Measurements from ENCODE around the gene ZDHHC20. TPM values are rescaled to one million over a fixed set of nuclear protein-coding genes. Genes with fewer than 3 reads are reported as not detected.
"Not testable (repeated sequence)": the region's sequence is repeated elsewhere in the genome, so short reads cannot be mapped to it uniquely, and the experiment has no call there.

Gene ZDHHC20
- total RNA-seq, 1 experiment from 2014 or later: 128 TPM

DNA sequence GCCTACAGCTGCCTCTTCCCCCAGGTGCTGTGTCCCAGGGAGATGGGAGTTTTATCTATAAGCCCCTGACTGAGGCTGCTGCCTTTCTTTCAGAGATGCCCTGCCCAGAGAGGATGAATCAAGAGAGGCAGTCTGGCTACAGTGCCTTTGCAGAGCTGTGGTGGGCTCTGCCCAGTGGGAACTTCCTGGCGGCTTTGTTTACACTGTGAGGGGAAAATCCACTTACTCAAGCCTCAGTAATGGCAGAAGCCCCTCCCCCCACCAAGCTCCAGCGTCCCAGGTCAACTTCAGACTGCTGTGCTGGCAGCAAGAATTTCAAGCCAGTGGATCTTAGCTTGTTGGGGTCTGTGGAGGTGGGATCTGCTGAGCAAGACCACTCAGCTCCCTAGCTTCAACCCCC, 48.6 kb downstream of the ZDHHC20 start:
- not testable (repeated sequence) for DNase-seq, H3K27ac ChIP-seq, H3K4me3 ChIP-seq, H3K4me1 ChIP-seq, H3K27me3 ChIP-seq
- peaks cover 64% of the 10 kb centered on the region for H3K36me3 ChIP-seq
- peaks cover 11% of the 10 kb centered on the region for H3K9me3 ChIP-seq (replicated peaks)

GRCh38 chr13:21405309-21405708, 53.8 kb downstream of the ZDHHC20 start:
- Histone ChIP-seq H3K27me3 (no peaks in the 10 kb centered on the region), H3K4me1 (no peaks in the 10 kb centered on the region), H3K27ac (no peak overlapping the region), H3K9me3 (replicated peaks) (peaks cover 11% of the 10 kb centered on the region), H3K36me3 (peaks cover 52% of the 10 kb centered on the region), H3K4me3 (no peak overlapping the region)
- DNase-seq: no peak

- Histone ChIP-seq H3K4me3 (no peak overlapping the region), H3K27me3 (no peaks in the 10 kb centered on the region), H3K36me3 (peaks cover 42% of the 10 kb centered on the region), H3K9me3 (replicated peaks) (peaks cover 6% of the 10 kb centered on the region; the same call in 1 of the 2 replicates), H3K4me1 (no peaks in the 10 kb centered on the region), H3K27ac (no peak overlapping the region)
- no peak for DNase-seq
These were observed 56.4 kb downstream of the ZDHHC20 start for GRCh38 chr13:21402586-21403307.

DNA sequence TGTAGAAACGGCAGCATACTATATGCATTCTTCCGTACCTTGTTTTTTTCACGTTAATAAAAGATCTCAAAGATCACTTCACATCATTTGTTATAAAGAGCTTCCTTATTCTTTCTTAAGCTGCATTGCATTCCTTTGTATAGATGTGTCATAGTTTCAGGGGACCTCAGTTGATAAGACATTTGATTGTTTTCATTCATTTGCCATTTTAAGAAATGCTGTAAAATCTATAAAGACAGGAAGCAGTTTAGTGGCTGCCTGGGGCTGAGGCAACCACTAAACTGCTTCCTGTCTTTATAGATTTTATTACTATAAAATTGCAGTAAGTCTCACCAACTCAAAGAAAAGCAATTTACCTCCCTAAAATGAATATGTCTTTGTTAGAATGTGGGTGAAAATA, 59.4 kb downstream of the ZDHHC20 start:
- Histone ChIP-seq H3K36me3 (peaks cover 31% of the 10 kb centered on the region), H3K27ac (no peak overlapping the region), H3K27me3 (no peaks in the 10 kb centered on the region), H3K9me3 (replicated peaks) (no peaks in the 10 kb centered on the region), H3K4me1 (no peaks in the 10 kb centered on the region), H3K4me3 (no peak overlapping the region)
- no peak for DNase-seq

- no peak for DNase-seq
- peaks cover 33% of the 10 kb centered on the region for H3K36me3 ChIP-seq
- H3K27ac ChIP-seq: no peak overlapping the region
- H3K4me1 ChIP-seq: no peaks in the 10 kb centered on the region
- H3K4me3 ChIP-seq: no peak overlapping the region
- no peaks in the 10 kb centered on the region for H3K9me3 ChIP-seq (replicated peaks)
- H3K27me3 ChIP-seq: no peaks in the 10 kb centered on the region
These were observed 63.1 kb downstream of the ZDHHC20 start for GRCh38 chr13:21395953-21396352.

GRCh38 chr13:21389124-21389523, 70.0 kb downstream of the ZDHHC20 start:
- no peak overlapping the region for H3K4me3 ChIP-seq
- no peak overlapping the region for H3K27ac ChIP-seq
- no peaks in the 10 kb centered on the region for H3K4me1 ChIP-seq
- peaks cover 50% of the 10 kb centered on the region for H3K36me3 ChIP-seq
- DNase-seq: no peak
- H3K27me3 ChIP-seq: no peaks in the 10 kb centered on the region
- H3K9me3 ChIP-seq (replicated peaks): no peaks in the 10 kb centered on the region

GRCh38 chr13:21385710-21386109, 73.4 kb downstream of the ZDHHC20 start:
- Histone ChIP-seq H3K27me3 (no peaks in the 10 kb centered on the region), H3K36me3 (peaks cover 53% of the 10 kb centered on the region), H3K4me3 (no peak overlapping the region), H3K27ac (no peak overlapping the region), H3K4me1 (no peaks in the 10 kb centered on the region), H3K9me3 (replicated peaks) (no peaks in the 10 kb centered on the region)
- no peak for DNase-seq

- no peak for DNase-seq
- no peak overlapping the region for H3K4me3 ChIP-seq
- H3K36me3 ChIP-seq: peaks cover 61% of the 10 kb centered on the region
- H3K27me3 ChIP-seq: no peaks in the 10 kb centered on the region
- no peak overlapping the region for H3K27ac ChIP-seq
- H3K4me1 ChIP-seq: no peaks in the 10 kb centered on the region
- H3K9me3 ChIP-seq (replicated peaks): no peaks in the 10 kb centered on the region
These were observed 76.0 kb downstream of the ZDHHC20 start for GRCh38 chr13:21383090-21383489.

DNA sequence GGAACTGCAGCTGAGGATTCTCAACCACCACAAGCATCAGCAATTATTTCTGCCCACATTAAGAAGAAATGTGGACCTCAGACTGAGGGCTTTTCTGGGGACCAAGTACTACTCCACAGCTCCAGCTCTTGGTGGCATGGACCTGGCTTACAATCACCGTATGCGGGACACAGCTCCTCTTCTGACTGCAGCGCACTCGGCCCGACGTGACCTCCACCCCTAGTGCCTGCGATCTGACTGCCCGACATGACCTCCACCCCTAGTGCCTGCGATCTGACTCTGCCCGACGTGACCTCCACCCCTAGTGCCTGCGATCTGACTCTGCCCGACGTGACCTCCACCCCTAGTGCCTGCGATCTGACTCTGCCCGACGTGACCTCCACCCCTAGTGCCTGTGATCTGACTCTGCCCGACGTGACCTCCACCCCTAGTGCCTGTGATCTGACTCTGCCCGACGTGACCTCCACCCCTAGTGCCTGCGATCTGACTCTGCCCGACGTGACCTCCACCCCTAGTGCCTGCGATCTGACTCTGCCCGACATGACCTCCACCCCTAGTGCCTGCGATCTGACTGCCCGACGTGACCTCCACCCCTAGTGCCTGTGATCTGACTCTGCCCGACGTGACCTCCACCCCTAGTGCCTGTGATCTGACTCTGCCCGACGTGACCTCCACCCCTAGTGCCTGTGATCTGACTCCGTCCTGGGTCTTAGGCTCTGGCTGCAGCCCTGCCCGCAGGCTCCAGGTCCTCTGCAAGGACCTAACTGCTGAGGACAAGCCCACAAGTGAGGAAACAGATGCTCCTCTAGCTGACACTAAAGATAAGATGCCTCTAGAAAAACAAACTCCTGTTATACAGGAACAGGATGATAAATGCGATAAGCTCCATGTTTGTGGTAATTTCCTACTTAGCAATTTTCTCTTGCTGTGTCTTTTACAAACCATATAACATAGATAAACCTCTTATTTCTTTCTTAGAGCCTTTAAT, 81.8 kb downstream of the ZDHHC20 start:
- H3K4me1 ChIP-seq; H3K27me3 ChIP-seq; DNase-seq; H3K9me3 ChIP-seq (replicated peaks); H3K4me3 ChIP-seq; H3K27ac ChIP-seq: not testable (repeated sequence)
- H3K36me3 ChIP-seq: peaks cover 60% of the 10 kb centered on the region

DNA sequence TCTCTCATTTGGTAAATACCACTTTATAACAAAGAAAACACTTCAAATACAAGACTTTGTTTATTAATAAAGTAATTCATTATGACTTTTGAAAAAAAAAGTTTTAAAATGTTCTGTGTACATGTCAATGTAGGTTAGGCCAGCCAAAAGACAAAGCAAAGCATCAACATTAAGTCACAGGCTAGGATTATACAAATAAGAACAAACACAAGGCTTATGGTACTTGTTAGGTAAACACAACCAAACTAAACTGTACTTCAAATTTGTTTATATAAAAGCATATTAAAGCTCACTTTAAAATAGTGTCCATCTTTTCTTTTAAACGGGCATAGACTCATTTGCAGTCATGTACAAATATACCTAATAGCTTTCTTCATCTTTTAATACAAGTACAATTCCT, 86.6 kb downstream of the ZDHHC20 start:
- Histone ChIP-seq H3K27ac (no peak overlapping the region), H3K27me3 (no peaks in the 10 kb centered on the region), H3K36me3 (peaks cover 20% of the 10 kb centered on the region), H3K4me1 (no peaks in the 10 kb centered on the region), H3K4me3 (no peak overlapping the region), H3K9me3 (replicated peaks) (no peaks in the 10 kb centered on the region)
- DNase-seq: no peak

- no peak for DNase-seq
These were observed 88.1 kb downstream of the ZDHHC20 start for GRCh38 chr13:21371011-21371410.

DNA sequence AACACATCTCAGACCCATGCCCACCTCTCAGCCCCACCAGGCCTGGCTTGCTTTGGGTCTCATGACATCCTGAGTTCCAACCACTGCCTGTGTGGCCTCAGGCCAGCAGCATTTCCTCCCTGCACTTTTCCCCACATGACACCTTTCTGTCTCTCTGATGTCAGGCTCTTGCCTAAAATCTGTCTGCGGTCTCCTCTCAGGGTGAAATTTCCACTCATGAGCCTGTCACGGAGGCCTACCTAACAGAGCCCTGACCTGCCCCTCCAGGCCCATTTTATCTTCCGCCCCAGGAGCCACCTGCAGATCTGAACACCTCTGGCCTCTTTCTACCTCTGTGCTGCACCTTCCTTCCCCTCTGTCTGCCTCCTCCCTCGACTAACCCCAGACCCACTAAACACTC, 93.5 kb downstream of the ZDHHC20 start:
- no peaks in the 10 kb centered on the region for H3K27me3 ChIP-seq
- H3K27ac ChIP-seq: no peak overlapping the region
- H3K4me1 ChIP-seq: no peaks in the 10 kb centered on the region
- no peaks in the 10 kb centered on the region; the same call in 1 of the 2 replicates for H3K36me3 ChIP-seq
- DNase-seq: no peak
- H3K9me3 ChIP-seq (replicated peaks): no peaks in the 10 kb centered on the region
- H3K4me3 ChIP-seq: no peak overlapping the region

More at GRCh38 chr13:21371011-21371410, 88.1 kb downstream of the ZDHHC20 start:
- no peaks in the 10 kb centered on the region for H3K9me3 ChIP-seq (replicated peaks)
- H3K4me3 ChIP-seq: no peak overlapping the region
- H3K4me1 ChIP-seq: no peaks in the 10 kb centered on the region
- H3K27ac ChIP-seq: no peak overlapping the region
- peaks cover 17% of the 10 kb centered on the region for H3K36me3 ChIP-seq
- H3K27me3 ChIP-seq: no peaks in the 10 kb centered on the region

DNA sequence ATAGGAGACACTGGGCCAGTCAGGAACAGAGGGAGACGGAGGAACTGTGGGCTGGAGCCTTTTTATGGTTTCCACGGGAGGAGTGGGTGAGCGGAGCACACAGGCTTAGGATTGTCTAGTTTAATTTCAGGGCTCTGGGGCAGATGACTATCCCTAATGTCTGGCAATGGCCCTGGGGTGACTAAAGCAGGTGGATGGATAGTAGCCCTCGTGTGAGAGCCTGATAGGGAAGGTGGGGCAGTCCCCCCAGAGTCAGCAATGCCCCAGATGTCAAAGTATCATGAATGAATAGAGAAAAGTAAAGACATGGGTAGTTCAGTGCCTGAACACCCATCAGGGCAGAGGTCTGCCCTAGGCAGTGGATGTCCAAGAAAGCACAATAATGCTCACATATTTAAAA, 94.2 kb downstream of the ZDHHC20 start:
- H3K9me3 ChIP-seq (replicated peaks): no peaks in the 10 kb centered on the region
- H3K27ac ChIP-seq: no peak overlapping the region
- no peak overlapping the region for H3K4me3 ChIP-seq
- no peaks in the 10 kb centered on the region for H3K27me3 ChIP-seq
- H3K36me3 ChIP-seq: no peaks in the 10 kb centered on the region
- no peak for DNase-seq
- H3K4me1 ChIP-seq: no peaks in the 10 kb centered on the region

GRCh38 chr13:21364357-21364756, 94.7 kb downstream of the ZDHHC20 start:
- H3K36me3 ChIP-seq: no peaks in the 10 kb centered on the region
- H3K27me3 ChIP-seq: no peaks in the 10 kb centered on the region
- no peak overlapping the region for H3K27ac ChIP-seq
- no peak for DNase-seq
- H3K4me3 ChIP-seq: no peak overlapping the region
- no peaks in the 10 kb centered on the region for H3K4me1 ChIP-seq
- H3K9me3 ChIP-seq (replicated peaks): no peaks in the 10 kb centered on the region

DNA sequence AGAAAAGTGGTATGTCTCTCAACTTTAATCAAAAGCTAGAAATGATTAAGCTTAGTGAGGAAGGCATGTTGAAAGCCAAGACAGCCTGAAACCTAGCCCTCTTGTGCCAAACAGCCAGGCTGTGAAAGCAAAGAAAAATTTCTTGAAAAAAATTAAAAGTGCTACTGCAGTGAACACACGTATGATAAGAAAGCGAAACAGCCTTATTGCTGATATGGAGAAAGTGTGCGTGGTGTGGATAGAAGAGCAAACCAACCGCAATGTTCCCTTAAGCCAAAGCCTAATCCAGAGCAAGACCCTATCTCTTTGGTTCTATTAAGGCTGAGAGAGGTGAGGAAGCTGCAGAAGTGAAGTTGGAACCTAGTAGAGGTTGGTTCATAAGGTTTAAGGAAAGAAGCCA, 96.4 kb downstream of the ZDHHC20 start:
- Histone ChIP-seq H3K4me3 (no peak overlapping the region), H3K4me1 (no peaks in the 10 kb centered on the region), H3K27ac (no peak overlapping the region), H3K36me3 (no peaks in the 10 kb centered on the region), H3K9me3 (replicated peaks) (no peaks in the 10 kb centered on the region), H3K27me3 (no peaks in the 10 kb centered on the region)
- DNase-seq: no peak

Data from SJCRH30 (cell line).